ENCODE measurements around the gene CCN5.

DNA sequence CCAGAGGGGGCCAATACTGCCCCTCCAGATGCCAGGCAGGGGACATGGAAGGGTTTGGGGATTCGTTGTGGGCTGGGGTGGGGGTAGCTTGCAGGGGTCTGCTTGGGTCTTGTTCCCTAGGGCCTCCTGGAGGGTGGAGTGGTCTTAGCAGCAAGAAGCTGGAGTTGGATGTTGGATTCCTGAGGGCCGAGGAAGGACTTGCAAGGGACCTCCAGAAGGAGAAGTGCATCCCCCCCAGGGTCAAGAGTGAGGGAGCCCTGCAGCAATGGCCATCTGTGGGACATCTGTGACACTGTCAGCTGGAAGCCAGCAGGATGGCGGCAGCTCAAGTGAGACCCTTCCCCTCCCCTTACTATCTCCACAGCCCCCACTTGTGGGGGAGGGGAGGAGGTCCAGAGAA lies 25.4 kb upstream of the CCN5 start:
- TF ChIP-seq, protein P1, sequence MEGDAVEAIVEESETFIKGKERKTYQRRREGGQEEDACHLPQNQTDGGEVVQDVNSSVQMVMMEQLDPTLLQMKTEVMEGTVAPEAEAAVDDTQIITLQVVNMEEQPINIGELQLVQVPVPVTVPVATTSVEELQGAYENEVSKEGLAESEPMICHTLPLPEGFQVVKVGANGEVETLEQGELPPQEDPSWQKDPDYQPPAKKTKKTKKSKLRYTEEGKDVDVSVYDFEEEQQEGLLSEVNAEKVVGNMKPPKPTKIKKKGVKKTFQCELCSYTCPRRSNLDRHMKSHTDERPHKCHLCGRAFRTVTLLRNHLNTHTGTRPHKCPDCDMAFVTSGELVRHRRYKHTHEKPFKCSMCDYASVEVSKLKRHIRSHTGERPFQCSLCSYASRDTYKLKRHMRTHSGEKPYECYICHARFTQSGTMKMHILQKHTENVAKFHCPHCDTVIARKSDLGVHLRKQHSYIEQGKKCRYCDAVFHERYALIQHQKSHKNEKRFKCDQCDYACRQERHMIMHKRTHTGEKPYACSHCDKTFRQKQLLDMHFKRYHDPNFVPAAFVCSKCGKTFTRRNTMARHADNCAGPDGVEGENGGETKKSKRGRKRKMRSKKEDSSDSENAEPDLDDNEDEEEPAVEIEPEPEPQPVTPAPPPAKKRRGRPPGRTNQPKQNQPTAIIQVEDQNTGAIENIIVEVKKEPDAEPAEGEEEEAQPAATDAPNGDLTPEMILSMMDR (conservative IDR thresholded peaks at IDR 0.05; ENCODE audit: low read length), result no peak
- no peak for TF ChIP-seq EZH2phosphoT487 (IDR thresholded peaks at IDR 0.05; ENCODE audit: borderline replicate concordance)
